K562 (cell line): Measurements from ENCODE around the gene ERI2. TPM values are rescaled to one million over a fixed set of nuclear protein-coding genes. Genes with fewer than 3 reads are reported as not detected.
A peak's percentile ranks its signal among the peaks of the same experiment; 100 is the strongest.

Source experiments
- BACH1 ChIP-seq: fragments of 200-800 bp; sonication (Bioruptor generic); IDR thresholded peaks from 2 replicates; pipeline ENCODE4 v1.6.1; 2016; ENCODE audit warnings: missing genetic modification characterization, missing compliant biosample characterization
- CBFB ChIP-seq: sonication (generic); formaldehyde crosslinking; IDR thresholded peaks from 2 replicates; pipeline ENCODE4 v1.4.0; 2020; ENCODE audit warnings: mild to moderate bottlenecking, missing genetic modification reagents
- CTCF ChIP-seq, 3 experiments: IDR thresholded peaks in 2 of 3; conservative IDR thresholded peaks in 1 of 3; 2 replicates each; pipeline ENCODE4 v1.5.1; 2011 to 2012; ENCODE audit warnings: low read length in 3 of 3, mild to moderate bottlenecking in 3 of 3, control low read depth in 2 of 3, improper control_type of control experiment in 1 of 3, inconsistent platforms in 1 of 3, low read depth in 1 of 3, mixed read lengths in 1 of 3, moderate library complexity in 1 of 3; ENCODE audit not compliant: insufficient read depth in 2 of 3
- E2F1 ChIP-seq: sonication (generic); formaldehyde crosslinking; IDR thresholded peaks from 2 replicates; pipeline ENCODE4 v1.8.1; 2023; ENCODE audit warnings: mild to moderate bottlenecking, missing genetic modification reagents, moderate library complexity
- FOXJ3 ChIP-seq: sonication (generic); formaldehyde crosslinking; IDR thresholded peaks from 2 replicates; pipeline ENCODE4 v1.4.0; 2020; ENCODE audit warnings: mild to moderate bottlenecking, missing genetic modification reagents
- PATZ1 ChIP-seq: fragments of 250-450 bp; sonication (Bioruptor Pico); IDR thresholded peaks from 2 replicates; pipeline ENCODE4 v1.5.0; 2020; ENCODE audit warnings: mild to moderate bottlenecking, borderline replicate concordance
- POLR2H ChIP-seq: IDR thresholded peaks from 2 replicates; pipeline ENCODE4 v1.6.1; 2016; ENCODE audit warnings: missing genetic modification characterization, low read depth, mild to moderate bottlenecking, control low read depth, missing compliant biosample characterization, moderate library complexity
- SAP30 ChIP-seq: fragments of 200-600 bp; sonication (generic); IDR thresholded peaks from 2 replicates; pipeline ENCODE4 v1.6.1; 2012; ENCODE audit warnings: borderline replicate concordance, low read depth, mild to moderate bottlenecking, moderate library complexity, low read length, control low read depth, inconsistent platforms; ENCODE audit not compliant: insufficient read depth, poor library complexity, severe bottlenecking
- SMARCB1 ChIP-seq: IDR thresholded peaks from 2 replicates; pipeline ENCODE4 v1.6.1; 2011; ENCODE audit warnings: improper control_type of control experiment, low read depth; ENCODE audit not compliant: insufficient read length
- ZBTB12 ChIP-seq: fragments of 250-450 bp; sonication (Bioruptor Pico); IDR thresholded peaks from 2 replicates; pipeline ENCODE4 v1.4.0; 2020
- ZNF217 ChIP-seq: sonication (generic); formaldehyde crosslinking; IDR thresholded peaks from 2 replicates; pipeline ENCODE4 v1.8.0; 2022; ENCODE audit warnings: mild to moderate bottlenecking, missing genetic modification reagents
- ZNF407 ChIP-seq: fragments of 450-650 bp; IDR thresholded peaks from 2 replicates; pipeline ENCODE4 v1.6.1; 2016; ENCODE audit warnings: low read depth
- polyA plus RNA-seq, 8 experiments: library from polyadenylated mRNA; depleted of rRNA in 4 of 8; stranded (reverse) in 5 of 8; unstranded in 3 of 8; fragments of >200 nt; fragmentation: Nextera tagmentation in 2 of 8; fragmentation: Illumina TruSeq in 1 of 8; extraction: Ambion mirVana in 2 of 8; extraction: Trizol in 1 of 8; gene quantifications; 2 replicates each; pipeline versions ENCODE4 v1.2.1 to v1.2.3, GENCODE V29; 2011 to 2014; ENCODE audit warnings: inconsistent platforms in 1 of 8, missing spikeins in 1 of 8
- total RNA-seq, 7 experiments: library from RNA; depleted of rRNA in 6 of 7; stranded (reverse); fragments of >200 nt in 6 of 7; fragmentation: Illumina TruSeq in 2 of 7; extraction: Trizol in 2 of 7; gene quantifications; 2 replicates each; pipeline versions ENCODE4 v1.2.1 to v1.2.3, GENCODE V29; 2011 to 2021; ENCODE audit warnings: low replicate concordance in 1 of 7

The ERI2 gene
- total and polyA plus RNA-seq, 9 of the 15 experiments (the other 6 are each of a cell fraction or from before 2014, with no cell fraction given), result 23.3 to 57.0 (median 48.1) TPM

- TF ChIP-seq PATZ1 (CRISPR knock-in tag), result no peak
- no peak for TF ChIP-seq FOXJ3 (CRISPR knock-in tag)
- peak; percentile 47; the same call in 1 of the 2 replicates for TF ChIP-seq ZBTB12 (CRISPR knock-in tag)
- no peak for TF ChIP-seq CTCF (IDR thresholded peaks at IDR 0.05 in 2 of 3, conservative IDR thresholded peaks at IDR 0.05 in 1 of 3; ENCODE audit: insufficient read depth in 2 of 3, low read depth in 1 of 3, low read length in 3 of 3)
- TF ChIP-seq ZNF407, result no peak
- peak; percentile 93 for TF ChIP-seq BACH1
- TF ChIP-seq ZNF217 (CRISPR knock-in tag), result no peak
- no peak for TF ChIP-seq SAP30
- TF ChIP-seq E2F1 (CRISPR knock-in tag), result no peak
- no peak for TF ChIP-seq SMARCB1
- no peak for TF ChIP-seq POLR2H (tag)
- no peak for TF ChIP-seq CBFB (CRISPR knock-in tag)
Measured at GRCh38 chr16:20826039-20826566, 19.8 kb upstream of the ERI2 start (continued).
